Panc1 (cell line): ENCODE measurements around the gene BBS1.

Source experiments
- POLR2AphosphoS5 ChIP-seq: IDR thresholded peaks from 2 replicates; pipeline ENCODE4 v1.6.1; 2012; ENCODE audit warnings: mild to moderate bottlenecking, low read depth, low read length, moderate library complexity
- SIN3A ChIP-seq: IDR thresholded peaks from 2 replicates; pipeline ENCODE4 v1.6.1; 2012; ENCODE audit warnings: low read depth, mild to moderate bottlenecking, low read length, moderate library complexity, borderline replicate concordance; ENCODE audit not compliant: insufficient read depth
- TCF7L2 ChIP-seq: IDR thresholded peaks from 2 replicates; pipeline ENCODE4 v1.6.1; 2011; ENCODE audit warnings: mild to moderate bottlenecking, low read depth, low read length, inconsistent platforms
- TF ChIP-seq, protein P1 (sequence below): fragments of 450-650 bp; IDR thresholded peaks from 2 replicates; pipeline ENCODE4 v1.5.1; 2017; ENCODE audit warnings: mild to moderate bottlenecking
- TF ChIP-seq, protein P2 (sequence below), 2 experiments: IDR thresholded peaks; 2 replicates each; pipeline ENCODE4 v1.6.1; 2011 to 2012; ENCODE audit warnings: low read depth in 2 of 2, control low read depth in 1 of 2, low read length in 1 of 2, mild to moderate bottlenecking in 1 of 2, moderate library complexity in 1 of 2; ENCODE audit not compliant: insufficient read depth in 1 of 2

DNA sequence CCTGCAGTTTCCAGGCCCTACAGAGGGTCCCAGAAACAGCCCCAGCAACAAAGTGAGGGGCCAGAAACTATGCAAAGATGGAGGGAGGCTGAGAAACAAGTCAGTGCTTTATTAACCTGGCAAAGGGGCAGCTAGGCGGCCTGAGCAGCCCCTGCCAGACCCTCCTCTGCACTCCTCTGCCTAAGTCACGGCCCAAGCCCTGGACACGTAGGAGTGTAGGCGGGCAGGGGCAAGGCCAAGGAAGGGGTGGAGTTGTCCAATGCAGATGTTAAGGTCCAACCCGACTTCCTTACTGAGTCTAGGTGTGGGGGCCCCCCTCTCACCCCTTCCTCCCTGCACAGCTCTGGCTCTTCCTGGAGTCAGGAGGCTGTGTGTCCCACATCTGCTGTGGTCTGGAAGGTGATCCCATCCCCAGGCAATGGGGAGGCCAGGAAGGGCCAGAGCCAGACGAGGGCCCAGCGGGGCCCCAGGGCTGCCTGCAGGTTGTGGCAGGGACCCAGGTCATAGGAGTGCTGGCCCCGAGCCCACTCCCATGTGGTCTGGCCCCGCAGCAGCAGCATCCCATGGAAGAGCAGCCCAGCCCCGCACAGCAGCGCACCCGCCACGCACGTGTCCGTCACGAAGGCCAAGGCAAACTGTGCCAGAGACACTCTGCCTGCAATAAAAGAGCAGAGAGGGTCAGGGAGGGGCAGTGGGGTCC lies 28.9 kb downstream of the BBS1 start:
- TF ChIP-seq POLR2AphosphoS5 (no peak), SIN3A (no peak), TCF7L2 (no peak)
- TF ChIP-seq, protein P1, sequence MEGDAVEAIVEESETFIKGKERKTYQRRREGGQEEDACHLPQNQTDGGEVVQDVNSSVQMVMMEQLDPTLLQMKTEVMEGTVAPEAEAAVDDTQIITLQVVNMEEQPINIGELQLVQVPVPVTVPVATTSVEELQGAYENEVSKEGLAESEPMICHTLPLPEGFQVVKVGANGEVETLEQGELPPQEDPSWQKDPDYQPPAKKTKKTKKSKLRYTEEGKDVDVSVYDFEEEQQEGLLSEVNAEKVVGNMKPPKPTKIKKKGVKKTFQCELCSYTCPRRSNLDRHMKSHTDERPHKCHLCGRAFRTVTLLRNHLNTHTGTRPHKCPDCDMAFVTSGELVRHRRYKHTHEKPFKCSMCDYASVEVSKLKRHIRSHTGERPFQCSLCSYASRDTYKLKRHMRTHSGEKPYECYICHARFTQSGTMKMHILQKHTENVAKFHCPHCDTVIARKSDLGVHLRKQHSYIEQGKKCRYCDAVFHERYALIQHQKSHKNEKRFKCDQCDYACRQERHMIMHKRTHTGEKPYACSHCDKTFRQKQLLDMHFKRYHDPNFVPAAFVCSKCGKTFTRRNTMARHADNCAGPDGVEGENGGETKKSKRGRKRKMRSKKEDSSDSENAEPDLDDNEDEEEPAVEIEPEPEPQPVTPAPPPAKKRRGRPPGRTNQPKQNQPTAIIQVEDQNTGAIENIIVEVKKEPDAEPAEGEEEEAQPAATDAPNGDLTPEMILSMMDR: no peak
- TF ChIP-seq, protein P2, sequence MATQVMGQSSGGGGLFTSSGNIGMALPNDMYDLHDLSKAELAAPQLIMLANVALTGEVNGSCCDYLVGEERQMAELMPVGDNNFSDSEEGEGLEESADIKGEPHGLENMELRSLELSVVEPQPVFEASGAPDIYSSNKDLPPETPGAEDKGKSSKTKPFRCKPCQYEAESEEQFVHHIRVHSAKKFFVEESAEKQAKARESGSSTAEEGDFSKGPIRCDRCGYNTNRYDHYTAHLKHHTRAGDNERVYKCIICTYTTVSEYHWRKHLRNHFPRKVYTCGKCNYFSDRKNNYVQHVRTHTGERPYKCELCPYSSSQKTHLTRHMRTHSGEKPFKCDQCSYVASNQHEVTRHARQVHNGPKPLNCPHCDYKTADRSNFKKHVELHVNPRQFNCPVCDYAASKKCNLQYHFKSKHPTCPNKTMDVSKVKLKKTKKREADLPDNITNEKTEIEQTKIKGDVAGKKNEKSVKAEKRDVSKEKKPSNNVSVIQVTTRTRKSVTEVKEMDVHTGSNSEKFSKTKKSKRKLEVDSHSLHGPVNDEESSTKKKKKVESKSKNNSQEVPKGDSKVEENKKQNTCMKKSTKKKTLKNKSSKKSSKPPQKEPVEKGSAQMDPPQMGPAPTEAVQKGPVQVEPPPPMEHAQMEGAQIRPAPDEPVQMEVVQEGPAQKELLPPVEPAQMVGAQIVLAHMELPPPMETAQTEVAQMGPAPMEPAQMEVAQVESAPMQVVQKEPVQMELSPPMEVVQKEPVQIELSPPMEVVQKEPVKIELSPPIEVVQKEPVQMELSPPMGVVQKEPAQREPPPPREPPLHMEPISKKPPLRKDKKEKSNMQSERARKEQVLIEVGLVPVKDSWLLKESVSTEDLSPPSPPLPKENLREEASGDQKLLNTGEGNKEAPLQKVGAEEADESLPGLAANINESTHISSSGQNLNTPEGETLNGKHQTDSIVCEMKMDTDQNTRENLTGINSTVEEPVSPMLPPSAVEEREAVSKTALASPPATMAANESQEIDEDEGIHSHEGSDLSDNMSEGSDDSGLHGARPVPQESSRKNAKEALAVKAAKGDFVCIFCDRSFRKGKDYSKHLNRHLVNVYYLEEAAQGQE (IDR thresholded peaks at IDR 0.05; ENCODE audit: insufficient read depth in 1 of 2, low read depth in 2 of 2, low read length in 1 of 2): no peak
